MM.1S (cell line): ENCODE results near the gene PLCB2.

Experiments used
- DNase-seq: peaks from one replicate; pipeline ENCODE4 v3.0.0-alpha.2; 2015
- H2AFZ ChIP-seq: fragments of 300-600 bp; sonication (generic); 2 replicates; pipeline ENCODE4 v1.6.0; 2016; ENCODE audit warnings: antibody characterized with exemption, low read length
- H3F3A ChIP-seq: fragments of 300-600 bp; sonication (generic); 2 replicates; pipeline ENCODE4 v1.6.1; 2016; ENCODE audit warnings: mild to moderate bottlenecking, antibody characterized with exemption, low read length, moderate library complexity, mixed read lengths; ENCODE audit not compliant: insufficient read depth
- H3K27ac ChIP-seq: fragments of 300-600 bp; sonication (generic); 2 replicates; pipeline ENCODE4 v1.5.1; 2016; ENCODE audit warnings: mild to moderate bottlenecking, low read length
- H3K27me3 ChIP-seq: fragments of 300-600 bp; sonication (generic); replicated peaks from 2 replicates; pipeline ENCODE4 v1.6.0; 2016; ENCODE audit warnings: low read length; ENCODE audit not compliant: insufficient read depth
- H3K36me3 ChIP-seq: fragments of 300-600 bp; sonication (generic); replicated peaks from 2 replicates; pipeline ENCODE4 v1.6.1; 2016; ENCODE audit warnings: mild to moderate bottlenecking, low read length, mixed read lengths; ENCODE audit not compliant: insufficient read depth
- H3K4me1 ChIP-seq: fragments of 300-600 bp; sonication (generic); 2 replicates; pipeline ENCODE4 v1.6.1; 2016; ENCODE audit warnings: low read length, mixed read lengths
- H3K4me2 ChIP-seq: fragments of 300-600 bp; sonication (generic); 2 replicates; pipeline ENCODE4 v1.6.0; 2016; ENCODE audit warnings: low read depth, low read length
- H3K4me3 ChIP-seq: fragments of 300-600 bp; sonication (generic); 2 replicates; pipeline ENCODE4 v1.5.1; 2016; ENCODE audit warnings: low read length, mixed read lengths
- H3K79me2 ChIP-seq: fragments of 300-600 bp; sonication (generic); 2 replicates; pipeline ENCODE4 v1.6.1; 2016; ENCODE audit warnings: mixed run types, low read length, mixed read lengths
- H3K9ac ChIP-seq: fragments of 300-600 bp; sonication (generic); 2 replicates; pipeline ENCODE4 v1.6.1; 2016; ENCODE audit warnings: low read length, mixed read lengths
- H3K9me2 ChIP-seq: fragments of 300-600 bp; sonication (generic); replicated peaks from 2 replicates; pipeline ENCODE4 v1.6.1; 2016; ENCODE audit warnings: mild to moderate bottlenecking, low read length, mixed read lengths; ENCODE audit not compliant: insufficient read depth
- H3K9me3 ChIP-seq: fragments of 300-600 bp; sonication (generic); replicated peaks from 2 replicates; pipeline ENCODE4 v1.6.1; 2016; ENCODE audit warnings: mild to moderate bottlenecking, low read length, mixed read lengths; ENCODE audit not compliant: insufficient read depth
- H4K20me1 ChIP-seq: fragments of 300-600 bp; sonication (generic); 2 replicates; pipeline ENCODE4 v1.6.1; 2016; ENCODE audit warnings: mild to moderate bottlenecking, low read length, moderate library complexity, mixed read lengths; ENCODE audit not compliant: insufficient read depth
- CTCF ChIP-seq: fragments of 300-600 bp; sonication (generic); IDR thresholded peaks from 2 replicates; pipeline ENCODE4 v1.5.1; 2016; ENCODE audit warnings: antibody characterized with exemption, low read length, mixed read lengths
- EZH2 ChIP-seq: fragments of 300-600 bp; sonication (generic); optimal IDR thresholded peaks from 2 replicates; pipeline ENCODE3; 2017; ENCODE audit warnings: low read depth, mild to moderate bottlenecking, antibody characterized with exemption, low read length, mixed read lengths
- EZH2phosphoT487 ChIP-seq: fragments of 300-600 bp; sonication (generic); IDR thresholded peaks from 2 replicates; pipeline ENCODE4 v1.6.1; 2018; ENCODE audit warnings: antibody characterized with exemption, low read length

The PLCB2 gene

DNA sequence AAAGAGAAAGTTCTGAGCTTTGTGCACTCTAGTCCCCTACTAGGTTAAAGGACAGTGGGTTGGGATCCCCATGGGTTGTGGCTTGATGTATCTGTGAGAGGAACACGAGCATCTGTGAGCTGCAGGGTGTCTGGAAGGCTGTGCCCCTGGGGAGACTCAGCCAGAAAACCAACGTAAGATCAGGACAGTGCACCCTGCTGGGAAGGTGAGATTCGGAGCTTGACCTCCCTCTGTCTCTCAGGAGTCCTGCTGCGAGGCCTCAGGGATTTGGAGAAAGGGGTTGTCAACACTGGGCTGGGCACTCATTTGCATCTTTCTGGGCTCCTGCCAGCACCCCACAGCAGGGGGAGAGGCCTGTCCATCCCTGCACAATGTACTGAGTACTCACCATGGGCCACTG, 40.1 kb downstream of the PLCB2 start:
- Histone ChIP-seq H3K4me2 (no peak overlapping the region), H2AFZ (no peak overlapping the region), H3K4me1 (no peaks in the 10 kb centered on the region), H4K20me1 (no peaks in the 10 kb centered on the region), H3K9ac (no peak overlapping the region), H3K36me3 (no peaks in the 10 kb centered on the region), H3K27ac (no peak overlapping the region), H3K79me2 (no peaks in the 10 kb centered on the region), H3K9me2 (no peaks in the 10 kb centered on the region), H3F3A (no peaks in the 10 kb centered on the region), H3K27me3 (no peaks in the 10 kb centered on the region), H3K4me3 (no peak overlapping the region), H3K9me3 (no peaks in the 10 kb centered on the region)
- no peak for DNase-seq
- TF ChIP-seq CTCF (no peak), EZH2 (no peak)

DNA sequence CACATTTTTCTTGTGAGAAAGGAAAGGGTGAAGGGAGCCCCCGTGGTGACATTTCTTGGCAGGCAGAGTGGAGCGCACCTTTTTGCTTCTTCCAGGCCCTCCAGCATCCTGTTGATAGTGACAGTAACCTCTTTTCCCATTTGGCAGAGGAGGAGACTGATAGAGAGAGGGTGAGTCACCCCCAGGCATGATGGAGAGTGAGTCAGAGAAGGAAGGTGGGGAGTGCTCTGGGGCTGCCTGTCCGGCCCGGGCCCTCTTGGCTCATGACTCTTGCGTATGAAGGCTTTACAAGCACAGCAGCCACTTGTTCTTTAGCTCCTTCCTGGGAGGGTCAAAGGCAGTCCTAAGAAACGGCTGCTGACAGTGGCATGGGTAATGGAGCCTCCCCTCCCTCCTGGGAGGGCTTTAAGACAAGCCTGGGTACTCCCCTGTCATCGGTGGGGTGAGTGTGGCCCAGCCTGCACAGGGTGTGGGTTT, 40.9 kb downstream of the PLCB2 start:
- Histone ChIP-seq H3K4me2 (no peak overlapping the region), H3F3A (no peaks in the 10 kb centered on the region), H3K27ac (no peak overlapping the region), H3K4me1 (no peaks in the 10 kb centered on the region), H2AFZ (no peak overlapping the region), H3K4me3 (no peak overlapping the region), H3K9me2 (no peaks in the 10 kb centered on the region), H4K20me1 (no peaks in the 10 kb centered on the region), H3K27me3 (no peaks in the 10 kb centered on the region), H3K79me2 (no peaks in the 10 kb centered on the region), H3K9me3 (no peaks in the 10 kb centered on the region), H3K36me3 (no peaks in the 10 kb centered on the region), H3K9ac (no peak overlapping the region)
- DNase-seq = no peak
- TF ChIP-seq EZH2phosphoT487 (no peak), CTCF (no peak), EZH2 (no peak)

GRCh38 chr15:40265875-40266274, 41.9 kb downstream of the PLCB2 start:
- no peaks in the 10 kb centered on the region for H3K36me3 ChIP-seq
- no peak overlapping the region for H3K27ac ChIP-seq
- H3K9ac ChIP-seq = no peak overlapping the region
- H3K4me3 ChIP-seq = no peak overlapping the region
- no peak for DNase-seq
- no peak overlapping the region for H2AFZ ChIP-seq
- H3K9me3 ChIP-seq = no peaks in the 10 kb centered on the region
- TF ChIP-seq EZH2phosphoT487 (no peak), CTCF (no peak), EZH2 (no peak)
- no peaks in the 10 kb centered on the region for H3K27me3 ChIP-seq
- no peak overlapping the region for H3K4me2 ChIP-seq
- H3F3A ChIP-seq = no peaks in the 10 kb centered on the region
- no peaks in the 10 kb centered on the region for H3K79me2 ChIP-seq
- no peaks in the 10 kb centered on the region for H4K20me1 ChIP-seq
- no peaks in the 10 kb centered on the region for H3K9me2 ChIP-seq
- H3K4me1 ChIP-seq = no peaks in the 10 kb centered on the region
